Lower leg skin (tissue), 4 donors: ENCODE results near the gene SMAD6. TPM values are rescaled to one million over a fixed set of nuclear protein-coding genes. Genes with fewer than 3 reads are reported as not detected.
A peak's percentile ranks its signal among the peaks of the same experiment; 100 is the strongest.

ENCODE experiments used
- DNase-seq, 2 donors: peaks; one replicate each; pipeline ENCODE4 v3.0.0-alpha.2; 2019; ENCODE audit warnings: low spot score in 2 of 2
- H3K4me3 ChIP-seq: fragments of 200-600 bp; sonication (generic); 2 replicates; pipeline ENCODE4 v1.5.1; 2017; ENCODE audit warnings: mild to moderate bottlenecking, low read depth; ENCODE audit not compliant: poor library complexity, severe bottlenecking
- CTCF ChIP-seq, 3 donors: fragments of 450-650 bp; IDR thresholded peaks; one replicate each; pipeline ENCODE4 v1.5.1; 2016; ENCODE audit warnings: antibody characterized with exemption in 3 of 3, mild to moderate bottlenecking in 3 of 3, moderate library complexity in 2 of 3
- POLR2A ChIP-seq, 2 donors: fragments of 450-650 bp; IDR thresholded peaks; one replicate each; pipeline ENCODE4 v1.6.1; 2016 to 2017; ENCODE audit warnings: antibody characterized with exemption in 2 of 2, mild to moderate bottlenecking in 1 of 2, moderate library complexity in 1 of 2
- WGBS, 2 donors: methylation state at CpG; one replicate each; pipeline ENCODE4 v1.1.5; 2018; 5-methylcytosine and 5-hydroxymethylcytosine counted together
- intact Hi-C: fragments of 100-400 bp; cut with DNase I; formaldehyde crosslinking; loops from one replicate; pipeline ENCODE4 v1.15.0; 2023; ENCODE audit warnings: low total_unique reads
- total RNA-seq, 4 donors: library from RNA; depleted of rRNA; stranded (reverse); fragments of >200 nt; gene quantifications; one replicate each; pipeline ENCODE4 v1.1.0, GENCODE V29; 2016

SMAD6 gene
- total RNA-seq: 1 to 10 TPM; 2.0 to 9.1 (median 6.7) TPM

GRCh38 chr15:66702035-66702786, at the start of gene SMAD6:
Gene SMAD6, plus strand, starts transcription at chr15:66702236. Its CDS starts 1,023 bp downstream, at chr15:66703259.
- 0% methylated on average over 39 to 42 of the region's 55 CpGs for WGBS, 2 donors
- peak in 1 of 3 donors; percentile 9 for TF ChIP-seq CTCF (IDR thresholded peaks at IDR 0.05)
- TF ChIP-seq POLR2A (IDR thresholded peaks at IDR 0.05): no peak
- intact Hi-C loops: no loop called here
- DNase-seq: peak; percentile 90 to 99
- H3K4me3 ChIP-seq: peak within 1 kb of the TSS; percentile 52

DNA sequence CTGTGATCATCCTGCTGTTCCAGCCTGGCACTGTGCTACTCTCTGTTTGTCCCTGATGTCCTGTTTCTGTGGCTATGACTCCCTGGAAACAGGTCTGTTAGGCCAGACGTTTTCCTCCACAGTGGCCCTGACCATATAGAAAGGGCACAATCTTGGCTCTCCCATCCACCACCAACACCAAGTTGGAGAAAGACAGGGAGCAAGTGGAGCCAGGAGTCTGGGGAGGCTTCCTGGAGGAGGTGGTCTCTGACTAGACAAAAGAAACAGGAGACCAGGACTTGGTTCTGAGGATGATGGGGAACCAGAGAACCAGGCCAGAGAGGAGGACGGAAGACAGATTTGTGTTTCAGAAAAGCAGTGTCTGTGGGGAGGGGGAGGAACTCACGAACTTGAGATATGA, 49.2 kb upstream of the SMAD6 start:
- no peak for DNase-seq
- 86 to 93% methylated on average over 3 of the region's 3 CpGs for WGBS, 2 donors
- no peak for TF ChIP-seq CTCF (IDR thresholded peaks at IDR 0.05)
- TF ChIP-seq POLR2A (IDR thresholded peaks at IDR 0.05): no peak
- no peak overlapping the region for H3K4me3 ChIP-seq
- intact Hi-C loops: no loop called here

DNA sequence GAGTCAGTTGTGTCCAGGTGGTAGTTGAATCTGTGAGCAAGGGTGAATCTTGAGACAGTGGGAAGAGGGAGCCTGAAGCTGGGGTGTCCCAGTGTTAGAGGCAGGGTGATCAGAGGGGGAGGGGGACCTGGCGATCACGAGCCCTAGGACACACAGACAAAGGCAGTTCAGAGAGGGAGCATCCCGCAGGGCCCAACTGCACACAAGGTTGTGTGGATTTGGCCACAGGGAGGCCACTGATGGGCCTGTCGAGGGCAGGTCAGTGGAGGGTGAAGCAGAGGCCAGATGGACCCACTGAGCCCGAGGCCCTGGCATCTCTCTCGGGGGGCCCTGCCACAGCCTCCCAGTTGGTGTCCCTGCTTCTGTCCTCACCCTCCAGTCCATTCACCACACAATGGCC, 48.6 kb upstream of the SMAD6 start:
- TF ChIP-seq CTCF (IDR thresholded peaks at IDR 0.05) (no peak), POLR2A (IDR thresholded peaks at IDR 0.05) (no peak)
- intact Hi-C loops: no loop called here
- DNase-seq: no peak
- no peak overlapping the region for H3K4me3 ChIP-seq
- 94 to 95% methylated on average over 4 to 6 of the region's 6 CpGs for WGBS, 2 donors

GRCh38 chr15:66653852-66654251, 48.2 kb upstream of the SMAD6 start:
- DNase-seq: no peak
- WGBS, 2 donors: 81 to 86% methylated on average over 13 of the region's 13 CpGs
- no peak for TF ChIP-seq CTCF (IDR thresholded peaks at IDR 0.05)
- no peak for TF ChIP-seq POLR2A (IDR thresholded peaks at IDR 0.05)
- no peak overlapping the region for H3K4me3 ChIP-seq
- intact Hi-C loops: no loop called here

- TF ChIP-seq POLR2A (IDR thresholded peaks at IDR 0.05) (no peak), CTCF (IDR thresholded peaks at IDR 0.05) (no peak)
- 56 to 62% methylated on average over 5 to 11 of the region's 12 CpGs for WGBS, 2 donors
- H3K4me3 ChIP-seq: no peak overlapping the region
- no peak for DNase-seq
- intact Hi-C loops: no loop called here
These were observed 47.7 kb upstream of the SMAD6 start for GRCh38 chr15:66654361-66654738.
